CD1c-positive myeloid dendritic cell (primary cell): Measurements from ENCODE around the gene RMI1.
"Not testable (repeated sequence)": the region's sequence is repeated elsewhere in the genome, so short reads cannot be mapped to it uniquely, and the experiment has no call there.

Source experiments
- DNase-seq: peaks from one replicate; pipeline ENCODE4 v3.0.0-alpha.2; 2016; ENCODE audit errors: extremely low spot score

RMI1 gene

GRCh38 chr9:84007662-84008061 lies 27.1 kb downstream of the RMI1 start:
- no peak for DNase-seq

- DNase-seq: no peak
These were observed 43.5 kb downstream of the RMI1 start for GRCh38 chr9:84024041-84024575.

- no peak for DNase-seq
These were observed 46.6 kb downstream of the RMI1 start for GRCh38 chr9:84027201-84027600.

- DNase-seq: no peak
These were observed 50.9 kb downstream of the RMI1 start for GRCh38 chr9:84031534-84031933.

- not testable (repeated sequence) for DNase-seq
These were observed 61.3 kb downstream of the RMI1 start for GRCh38 chr9:84041857-84042256.

GRCh38 chr9:84045481-84046097 lies 65.0 kb downstream of the RMI1 start:
- DNase-seq: no peak
